Nephron progenitor cell (in vitro differentiated cells): ENCODE data around the gene PPP2R5D.

Experiments
- DNase-seq: peaks from one replicate; pipeline ENCODE4 v3.0.0; 2021
- H3K27ac Mint-ChIP-seq: 2 replicates; pipeline ENCODE4 v1.8.0; 2021; ENCODE audit warnings: mild to moderate bottlenecking, moderate library complexity, mixed read lengths
- H3K27me3 Mint-ChIP-seq: 2 replicates; pipeline ENCODE4 v1.8.0; 2021; ENCODE audit warnings: mild to moderate bottlenecking, low read depth, mixed read lengths; ENCODE audit not compliant: poor library complexity
- H3K36me3 Mint-ChIP-seq: 2 replicates; pipeline ENCODE4 v1.8.0; 2021; ENCODE audit warnings: low read depth, mixed read lengths
- H3K4me1 Mint-ChIP-seq: 2 replicates; pipeline ENCODE4 v1.8.0; 2021; ENCODE audit warnings: mixed read lengths
- H3K4me3 Mint-ChIP-seq: 2 replicates; pipeline ENCODE4 v1.8.0; 2021; ENCODE audit warnings: mild to moderate bottlenecking, moderate library complexity, mixed read lengths
- H3K9me3 Mint-ChIP-seq: 2 replicates; pipeline ENCODE4 v1.8.0; 2021; ENCODE audit warnings: mild to moderate bottlenecking, moderate library complexity, mixed read lengths
- TF ChIP-seq, protein P1 (sequence below): fragments of 200-600 bp; sonication (generic); IDR thresholded peaks from 2 replicates; pipeline ENCODE4 v1.5.0; 2021; ENCODE audit warnings: antibody characterized with exemption

Gene PPP2R5D

DNA sequence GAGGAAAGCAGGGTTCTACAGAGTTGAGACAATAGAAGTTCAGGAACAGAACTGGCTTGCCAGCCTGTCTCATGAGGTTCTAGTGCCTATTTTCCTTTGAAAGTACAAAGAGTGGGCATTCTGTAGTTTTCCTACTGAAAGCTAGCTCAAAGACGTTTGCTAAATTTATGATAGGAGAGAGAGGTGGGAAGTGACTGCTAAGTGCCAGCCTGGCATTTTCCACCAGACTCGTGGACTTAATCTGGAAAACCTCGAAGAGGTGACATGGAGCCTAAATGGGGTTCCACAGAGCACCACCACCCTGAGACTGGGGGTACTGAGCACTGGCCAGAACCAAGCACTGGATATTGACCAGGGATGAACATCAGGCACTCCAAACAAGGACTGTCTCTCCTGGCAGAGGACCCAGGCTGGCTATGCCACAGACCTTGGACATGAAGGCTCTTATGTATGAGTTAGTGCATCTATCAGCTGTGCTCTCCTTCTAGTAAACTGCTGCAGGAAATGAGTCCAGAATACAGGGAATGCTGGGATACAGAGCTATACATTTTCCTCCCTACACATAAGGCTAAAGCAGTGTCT is 12.5 kb upstream of the PPP2R5D start:
- Mint-ChIP-seq H3K9me3 (no peaks in the 10 kb centered on the region), H3K36me3 (peaks cover 29% of the 10 kb centered on the region), H3K4me1 (peaks cover 3% of the 10 kb centered on the region), H3K4me3 (no peak overlapping the region), H3K27ac (no peak overlapping the region), H3K27me3 (no peaks in the 10 kb centered on the region)
- TF ChIP-seq, protein P1, sequence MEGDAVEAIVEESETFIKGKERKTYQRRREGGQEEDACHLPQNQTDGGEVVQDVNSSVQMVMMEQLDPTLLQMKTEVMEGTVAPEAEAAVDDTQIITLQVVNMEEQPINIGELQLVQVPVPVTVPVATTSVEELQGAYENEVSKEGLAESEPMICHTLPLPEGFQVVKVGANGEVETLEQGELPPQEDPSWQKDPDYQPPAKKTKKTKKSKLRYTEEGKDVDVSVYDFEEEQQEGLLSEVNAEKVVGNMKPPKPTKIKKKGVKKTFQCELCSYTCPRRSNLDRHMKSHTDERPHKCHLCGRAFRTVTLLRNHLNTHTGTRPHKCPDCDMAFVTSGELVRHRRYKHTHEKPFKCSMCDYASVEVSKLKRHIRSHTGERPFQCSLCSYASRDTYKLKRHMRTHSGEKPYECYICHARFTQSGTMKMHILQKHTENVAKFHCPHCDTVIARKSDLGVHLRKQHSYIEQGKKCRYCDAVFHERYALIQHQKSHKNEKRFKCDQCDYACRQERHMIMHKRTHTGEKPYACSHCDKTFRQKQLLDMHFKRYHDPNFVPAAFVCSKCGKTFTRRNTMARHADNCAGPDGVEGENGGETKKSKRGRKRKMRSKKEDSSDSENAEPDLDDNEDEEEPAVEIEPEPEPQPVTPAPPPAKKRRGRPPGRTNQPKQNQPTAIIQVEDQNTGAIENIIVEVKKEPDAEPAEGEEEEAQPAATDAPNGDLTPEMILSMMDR, result no peak
- DNase-seq, result no peak

DNA sequence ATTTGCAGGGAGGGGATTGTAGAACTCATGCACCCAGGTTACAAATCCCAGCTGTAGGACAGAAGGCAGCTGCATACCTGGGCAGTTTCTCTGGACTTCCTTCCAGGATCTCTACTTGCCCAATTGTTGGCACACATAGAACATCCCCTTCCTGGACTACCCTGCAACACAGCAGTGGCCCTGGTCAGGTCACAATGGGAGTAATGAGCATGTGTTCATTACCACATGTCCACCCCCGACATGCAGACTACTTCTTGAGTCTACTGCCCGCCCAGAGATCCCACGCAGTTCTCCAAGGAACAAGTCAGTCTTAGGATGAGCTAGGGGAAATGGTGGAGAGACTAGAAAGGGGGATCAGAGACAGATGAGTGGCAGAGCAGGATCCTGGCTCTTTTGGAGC is 10.4 kb upstream of the PPP2R5D start:
- H3K4me3 Mint-ChIP-seq, result no peak overlapping the region
- TF ChIP-seq, protein P1, result no peak
- no peaks in the 10 kb centered on the region for H3K27me3 Mint-ChIP-seq
- H3K36me3 Mint-ChIP-seq, result peaks cover 29% of the 10 kb centered on the region
- H3K4me1 Mint-ChIP-seq, result peaks cover 12% of the 10 kb centered on the region
- no peak overlapping the region for H3K27ac Mint-ChIP-seq
- DNase-seq, result no peak
- no peaks in the 10 kb centered on the region for H3K9me3 Mint-ChIP-seq

DNA sequence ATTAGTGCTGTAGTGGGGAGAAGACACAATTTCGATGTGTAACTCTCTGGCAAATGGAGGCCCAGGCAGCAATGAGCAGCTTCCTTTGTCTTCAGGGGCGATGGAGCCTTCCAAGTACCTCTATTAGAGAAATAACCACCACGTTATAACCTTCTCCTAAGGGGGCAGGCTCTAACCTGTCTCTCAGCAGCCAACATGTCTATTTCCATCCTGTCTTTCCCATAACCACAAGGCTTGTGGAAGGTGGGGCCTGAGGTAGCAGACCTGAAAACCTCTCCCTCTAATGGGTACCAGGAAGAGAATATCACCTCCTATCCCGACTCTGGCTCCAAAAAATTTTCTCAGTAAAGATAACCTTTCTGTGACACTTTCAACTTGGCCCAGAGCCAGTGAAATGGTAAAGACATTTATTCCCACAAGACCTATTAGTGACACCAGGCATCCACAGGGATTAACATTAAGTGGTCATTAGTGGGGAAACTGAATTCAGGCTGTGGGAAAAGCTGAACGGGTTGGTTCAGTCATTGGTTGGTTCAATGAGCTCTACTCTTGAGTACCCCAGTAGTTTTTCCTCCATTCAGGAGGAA is 9.4 kb upstream of the PPP2R5D start:
- Mint-ChIP-seq H3K36me3 (peaks cover 26% of the 10 kb centered on the region), H3K9me3 (no peaks in the 10 kb centered on the region), H3K27ac (no peak overlapping the region), H3K4me1 (peaks cover 22% of the 10 kb centered on the region), H3K4me3 (no peak overlapping the region), H3K27me3 (no peaks in the 10 kb centered on the region)
- DNase-seq, result no peak
- TF ChIP-seq, protein P1, result no peak

DNA sequence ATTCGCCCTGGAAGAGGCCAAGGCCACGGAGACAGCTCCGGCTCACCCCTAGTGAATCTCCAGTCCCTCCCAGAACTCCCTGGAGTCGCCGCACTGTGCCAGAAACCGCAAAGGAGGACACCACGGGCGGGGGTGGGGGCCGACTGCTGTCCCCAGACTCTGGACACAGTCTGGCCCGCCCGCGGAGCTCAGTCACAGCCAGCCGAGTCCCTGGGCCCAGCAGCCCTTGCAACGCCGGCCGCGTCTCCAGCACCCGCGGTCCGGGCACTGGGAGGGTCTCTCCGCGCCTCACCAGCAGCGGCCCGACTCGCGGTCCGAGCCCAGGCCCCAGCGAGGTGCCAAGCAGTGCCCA is 5.9 kb upstream of the PPP2R5D start:
- no peak overlapping the region for H3K27ac Mint-ChIP-seq

DNA sequence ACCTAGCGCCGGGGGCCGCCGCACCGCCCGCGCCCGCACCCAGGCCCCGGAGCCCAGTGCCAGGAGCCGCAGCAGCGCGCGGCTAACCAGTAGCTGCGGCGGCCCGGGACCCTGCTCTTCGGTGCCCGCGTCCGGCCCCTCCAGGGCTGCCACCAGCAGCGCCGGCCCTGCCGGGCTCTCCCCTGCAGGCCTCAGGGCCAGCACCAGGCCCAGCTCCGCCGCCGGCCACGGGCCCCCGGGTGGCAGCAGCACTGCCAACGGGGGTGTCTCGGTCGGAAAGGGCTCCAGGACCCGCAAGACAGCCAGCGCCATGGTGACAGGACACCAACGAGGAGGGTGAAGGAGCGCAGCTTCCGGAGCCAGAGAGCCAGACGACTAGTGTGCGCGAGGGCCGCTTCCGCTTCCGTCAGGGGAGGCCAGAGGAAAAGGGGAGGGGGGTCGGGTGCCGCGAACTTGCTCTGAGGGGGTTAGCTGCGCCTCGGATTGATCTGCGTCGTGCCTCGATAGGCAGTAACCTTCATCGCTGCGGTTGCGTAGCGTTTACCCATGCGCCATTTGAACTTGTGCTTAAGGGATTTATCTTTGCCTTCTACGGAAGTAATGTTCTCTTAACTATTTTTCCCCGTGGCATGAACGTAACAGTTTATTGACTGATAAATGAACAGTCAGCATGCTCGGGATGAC is 5.4 kb upstream of the PPP2R5D start, which contains the start of gene PEX6:
TSS of gene PEX6 (minus strand) at position 343 of the 684 bp plus-strand sequence. CDS start at position 312, 31 bp downstream.
- Mint-ChIP-seq H3K27me3 (peaks cover 8% of the 10 kb centered on the region), H3K4me3 (peak within 1 kb of the TSS; percentile 89), H3K36me3 (peaks cover 17% of the 10 kb centered on the region), H3K27ac (peak within 1 kb of the TSS; percentile 68), H3K4me1 (peaks cover 28% of the 10 kb centered on the region), H3K9me3 (no peaks in the 10 kb centered on the region)
- DNase-seq, result peak; percentile 91
- TF ChIP-seq, protein P1, result no peak

More for the DNA sequence above, 5.9 kb upstream of the PPP2R5D start:
- Mint-ChIP-seq H3K36me3 (peaks cover 21% of the 10 kb centered on the region), H3K4me1 (peaks cover 23% of the 10 kb centered on the region), H3K9me3 (no peaks in the 10 kb centered on the region), H3K4me3 (peak overlapping the region; percentile 87), H3K27me3 (peaks cover 8% of the 10 kb centered on the region)
- DNase-seq, result peak; percentile 59
- TF ChIP-seq, protein P1, result no peak
